ENCODE results near the gene ENPEP. TPM values are rescaled to one million over a fixed set of nuclear protein-coding genes. Genes with fewer than 3 reads are reported as not detected.

Gene ENPEP
- total RNA-seq, 1 experiment from 2014 or later = 0.33 TPM

DNA sequence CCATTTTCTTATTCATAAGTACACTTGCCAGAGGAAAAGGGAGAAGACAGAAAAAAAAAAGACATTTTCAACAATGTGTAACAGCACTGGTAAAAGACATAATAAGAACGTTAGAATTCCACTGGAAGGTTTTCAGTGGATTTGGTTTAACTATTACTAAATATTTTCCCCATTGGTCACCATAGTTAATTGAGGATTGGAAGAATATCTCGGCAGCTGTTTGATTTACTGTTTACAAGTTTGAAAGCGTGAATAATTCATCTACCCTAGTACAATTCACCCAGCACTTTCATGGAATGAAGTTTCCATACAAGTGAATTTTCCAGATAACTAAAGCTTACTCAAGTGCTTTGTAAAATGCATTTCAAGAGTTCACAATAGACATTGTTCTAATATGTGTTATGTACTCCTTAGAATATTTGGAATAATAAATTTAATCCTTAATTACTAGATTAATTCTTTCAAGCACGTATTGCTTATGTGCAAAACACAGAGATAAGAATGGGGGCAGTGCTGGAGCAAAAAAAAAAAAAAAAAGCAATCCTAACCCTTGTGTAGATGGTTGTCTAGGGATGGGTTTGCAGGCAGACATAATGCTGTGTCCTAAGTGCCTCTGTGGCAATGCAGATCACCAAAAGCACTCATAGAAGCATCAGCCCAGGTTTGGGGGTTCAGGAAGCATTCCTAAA is 57.1 kb downstream of the ENPEP start:
- Mint-ChIP-seq H3K4me3 (no peak overlapping the region), H3K36me3 (peaks cover 4% of the 10 kb centered on the region; the same call in 1 of the 2 replicates), H3K4me1 (peaks cover 10% of the 10 kb centered on the region), H3K9me3 (peaks cover 9% of the 10 kb centered on the region), H3K27me3 (ENCODE audit: low read depth) (no peaks in the 10 kb centered on the region), H3K27ac (no peak overlapping the region)
- CTCF ChIA-PET = no interaction called here
- DNase-seq (ENCODE audit: low spot score) (no peak), ATAC-seq (no peak)
- TF ChIP-seq ZNF121 (CRISPR knock-in tag; IDR thresholded peaks at IDR 0.05) = no peak
- TF ChIP-seq, protein P1, sequence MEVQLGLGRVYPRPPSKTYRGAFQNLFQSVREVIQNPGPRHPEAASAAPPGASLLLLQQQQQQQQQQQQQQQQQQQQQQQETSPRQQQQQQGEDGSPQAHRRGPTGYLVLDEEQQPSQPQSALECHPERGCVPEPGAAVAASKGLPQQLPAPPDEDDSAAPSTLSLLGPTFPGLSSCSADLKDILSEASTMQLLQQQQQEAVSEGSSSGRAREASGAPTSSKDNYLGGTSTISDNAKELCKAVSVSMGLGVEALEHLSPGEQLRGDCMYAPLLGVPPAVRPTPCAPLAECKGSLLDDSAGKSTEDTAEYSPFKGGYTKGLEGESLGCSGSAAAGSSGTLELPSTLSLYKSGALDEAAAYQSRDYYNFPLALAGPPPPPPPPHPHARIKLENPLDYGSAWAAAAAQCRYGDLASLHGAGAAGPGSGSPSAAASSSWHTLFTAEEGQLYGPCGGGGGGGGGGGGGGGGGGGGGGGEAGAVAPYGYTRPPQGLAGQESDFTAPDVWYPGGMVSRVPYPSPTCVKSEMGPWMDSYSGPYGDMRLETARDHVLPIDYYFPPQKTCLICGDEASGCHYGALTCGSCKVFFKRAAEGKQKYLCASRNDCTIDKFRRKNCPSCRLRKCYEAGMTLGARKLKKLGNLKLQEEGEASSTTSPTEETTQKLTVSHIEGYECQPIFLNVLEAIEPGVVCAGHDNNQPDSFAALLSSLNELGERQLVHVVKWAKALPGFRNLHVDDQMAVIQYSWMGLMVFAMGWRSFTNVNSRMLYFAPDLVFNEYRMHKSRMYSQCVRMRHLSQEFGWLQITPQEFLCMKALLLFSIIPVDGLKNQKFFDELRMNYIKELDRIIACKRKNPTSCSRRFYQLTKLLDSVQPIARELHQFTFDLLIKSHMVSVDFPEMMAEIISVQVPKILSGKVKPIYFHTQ (CRISPR knock-in tag; IDR thresholded peaks at IDR 0.05) = no peak
- TF ChIP-seq GRHL2 (CRISPR knock-in tag; IDR thresholded peaks at IDR 0.05; ENCODE audit: insufficient replicate concordance, severe bottlenecking) = no peak
- TF ChIP-seq MXD4 (CRISPR knock-in tag; IDR thresholded peaks at IDR 0.05; ENCODE audit: borderline replicate concordance) = no peak
- TF ChIP-seq, protein P2, sequence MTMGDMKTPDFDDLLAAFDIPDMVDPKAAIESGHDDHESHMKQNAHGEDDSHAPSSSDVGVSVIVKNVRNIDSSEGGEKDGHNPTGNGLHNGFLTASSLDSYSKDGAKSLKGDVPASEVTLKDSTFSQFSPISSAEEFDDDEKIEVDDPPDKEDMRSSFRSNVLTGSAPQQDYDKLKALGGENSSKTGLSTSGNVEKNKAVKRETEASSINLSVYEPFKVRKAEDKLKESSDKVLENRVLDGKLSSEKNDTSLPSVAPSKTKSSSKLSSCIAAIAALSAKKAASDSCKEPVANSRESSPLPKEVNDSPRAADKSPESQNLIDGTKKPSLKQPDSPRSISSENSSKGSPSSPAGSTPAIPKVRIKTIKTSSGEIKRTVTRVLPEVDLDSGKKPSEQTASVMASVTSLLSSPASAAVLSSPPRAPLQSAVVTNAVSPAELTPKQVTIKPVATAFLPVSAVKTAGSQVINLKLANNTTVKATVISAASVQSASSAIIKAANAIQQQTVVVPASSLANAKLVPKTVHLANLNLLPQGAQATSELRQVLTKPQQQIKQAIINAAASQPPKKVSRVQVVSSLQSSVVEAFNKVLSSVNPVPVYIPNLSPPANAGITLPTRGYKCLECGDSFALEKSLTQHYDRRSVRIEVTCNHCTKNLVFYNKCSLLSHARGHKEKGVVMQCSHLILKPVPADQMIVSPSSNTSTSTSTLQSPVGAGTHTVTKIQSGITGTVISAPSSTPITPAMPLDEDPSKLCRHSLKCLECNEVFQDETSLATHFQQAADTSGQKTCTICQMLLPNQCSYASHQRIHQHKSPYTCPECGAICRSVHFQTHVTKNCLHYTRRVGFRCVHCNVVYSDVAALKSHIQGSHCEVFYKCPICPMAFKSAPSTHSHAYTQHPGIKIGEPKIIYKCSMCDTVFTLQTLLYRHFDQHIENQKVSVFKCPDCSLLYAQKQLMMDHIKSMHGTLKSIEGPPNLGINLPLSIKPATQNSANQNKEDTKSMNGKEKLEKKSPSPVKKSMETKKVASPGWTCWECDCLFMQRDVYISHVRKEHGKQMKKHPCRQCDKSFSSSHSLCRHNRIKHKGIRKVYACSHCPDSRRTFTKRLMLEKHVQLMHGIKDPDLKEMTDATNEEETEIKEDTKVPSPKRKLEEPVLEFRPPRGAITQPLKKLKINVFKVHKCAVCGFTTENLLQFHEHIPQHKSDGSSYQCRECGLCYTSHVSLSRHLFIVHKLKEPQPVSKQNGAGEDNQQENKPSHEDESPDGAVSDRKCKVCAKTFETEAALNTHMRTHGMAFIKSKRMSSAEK (CRISPR knock-in tag; IDR thresholded peaks at IDR 0.05; ENCODE audit: borderline replicate concordance) = no peak
- TF ChIP-seq, protein P3, sequence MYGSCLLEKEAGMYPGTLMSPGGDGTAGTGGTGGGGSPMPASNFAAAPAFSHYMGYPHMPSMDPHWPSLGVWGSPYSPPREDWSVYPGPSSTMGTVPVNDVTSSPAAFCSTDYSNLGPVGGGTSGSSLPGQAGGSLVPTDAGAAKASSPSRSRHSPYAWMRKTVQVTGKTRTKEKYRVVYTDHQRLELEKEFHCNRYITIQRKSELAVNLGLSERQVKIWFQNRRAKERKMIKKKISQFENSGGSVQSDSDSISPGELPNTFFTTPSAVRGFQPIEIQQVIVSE (CRISPR knock-in tag; IDR thresholded peaks at IDR 0.05; ENCODE audit: borderline replicate concordance) = no peak
- TF ChIP-seq, protein P4, sequence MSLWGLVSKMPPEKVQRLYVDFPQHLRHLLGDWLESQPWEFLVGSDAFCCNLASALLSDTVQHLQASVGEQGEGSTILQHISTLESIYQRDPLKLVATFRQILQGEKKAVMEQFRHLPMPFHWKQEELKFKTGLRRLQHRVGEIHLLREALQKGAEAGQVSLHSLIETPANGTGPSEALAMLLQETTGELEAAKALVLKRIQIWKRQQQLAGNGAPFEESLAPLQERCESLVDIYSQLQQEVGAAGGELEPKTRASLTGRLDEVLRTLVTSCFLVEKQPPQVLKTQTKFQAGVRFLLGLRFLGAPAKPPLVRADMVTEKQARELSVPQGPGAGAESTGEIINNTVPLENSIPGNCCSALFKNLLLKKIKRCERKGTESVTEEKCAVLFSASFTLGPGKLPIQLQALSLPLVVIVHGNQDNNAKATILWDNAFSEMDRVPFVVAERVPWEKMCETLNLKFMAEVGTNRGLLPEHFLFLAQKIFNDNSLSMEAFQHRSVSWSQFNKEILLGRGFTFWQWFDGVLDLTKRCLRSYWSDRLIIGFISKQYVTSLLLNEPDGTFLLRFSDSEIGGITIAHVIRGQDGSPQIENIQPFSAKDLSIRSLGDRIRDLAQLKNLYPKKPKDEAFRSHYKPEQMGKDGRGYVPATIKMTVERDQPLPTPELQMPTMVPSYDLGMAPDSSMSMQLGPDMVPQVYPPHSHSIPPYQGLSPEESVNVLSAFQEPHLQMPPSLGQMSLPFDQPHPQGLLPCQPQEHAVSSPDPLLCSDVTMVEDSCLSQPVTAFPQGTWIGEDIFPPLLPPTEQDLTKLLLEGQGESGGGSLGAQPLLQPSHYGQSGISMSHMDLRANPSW (CRISPR knock-in tag; conservative IDR thresholded peaks at IDR 0.05; ENCODE audit: low read depth) = no peak
- no peak for TF ChIP-seq ELF4 (CRISPR knock-in tag; IDR thresholded peaks at IDR 0.05; ENCODE audit: low read depth)
- no peak for TF ChIP-seq KAT7 (CRISPR knock-in tag; IDR thresholded peaks at IDR 0.05; ENCODE audit: borderline replicate concordance)
- TF ChIP-seq, protein P5, sequence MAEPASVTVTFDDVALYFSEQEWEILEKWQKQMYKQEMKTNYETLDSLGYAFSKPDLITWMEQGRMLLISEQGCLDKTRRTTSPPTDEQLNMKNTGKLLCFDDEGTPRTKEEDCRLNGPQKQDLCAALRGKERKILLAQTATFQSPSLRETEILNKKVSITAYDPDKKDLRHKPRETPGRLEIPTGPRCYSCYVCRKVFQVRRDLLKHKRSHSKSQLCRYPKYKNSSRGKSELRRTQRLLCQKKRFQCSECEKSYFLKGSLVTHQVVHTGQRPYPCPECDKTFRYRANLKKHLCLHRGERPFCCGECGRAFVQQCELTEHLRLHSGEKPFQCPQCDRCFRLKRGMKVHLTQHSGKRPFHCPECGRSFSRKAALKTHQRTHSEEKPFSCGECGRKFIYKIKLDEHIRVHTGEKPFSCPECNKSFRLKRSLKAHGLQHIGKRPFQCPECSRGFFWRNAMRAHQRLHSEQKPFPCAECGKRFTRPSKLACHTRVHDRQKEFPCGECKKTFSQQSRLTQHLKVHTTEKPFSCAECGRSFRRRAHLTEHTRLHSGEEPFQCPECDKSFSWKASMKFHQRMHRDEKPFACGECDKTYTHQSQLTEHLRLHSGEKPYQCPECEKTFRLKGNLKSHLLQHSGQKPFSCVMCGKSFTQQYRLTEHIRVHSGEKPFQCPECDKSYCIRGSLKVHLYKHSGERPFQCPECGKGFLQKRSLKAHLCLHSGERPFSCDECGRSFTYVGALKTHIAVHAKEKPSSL (CRISPR knock-in tag; conservative IDR thresholded peaks at IDR 0.05) = no peak
- no peak for TF ChIP-seq NFE2L1 (CRISPR knock-in tag; IDR thresholded peaks at IDR 0.05)
- TF ChIP-seq NFATC4 (CRISPR knock-in tag; IDR thresholded peaks at IDR 0.05) = no peak
- TF ChIP-seq ZNF263 (CRISPR knock-in tag; IDR thresholded peaks at IDR 0.05; ENCODE audit: low read depth) = no peak
- no peak for TF ChIP-seq ZNF416 (CRISPR knock-in tag; IDR thresholded peaks at IDR 0.05)
- TF ChIP-seq IRF2 (CRISPR knock-in tag; IDR thresholded peaks at IDR 0.05; ENCODE audit: borderline replicate concordance, low read depth) = no peak
- TF ChIP-seq SOX15 (CRISPR knock-in tag; IDR thresholded peaks at IDR 0.05) = no peak
- TF ChIP-seq, protein P6, sequence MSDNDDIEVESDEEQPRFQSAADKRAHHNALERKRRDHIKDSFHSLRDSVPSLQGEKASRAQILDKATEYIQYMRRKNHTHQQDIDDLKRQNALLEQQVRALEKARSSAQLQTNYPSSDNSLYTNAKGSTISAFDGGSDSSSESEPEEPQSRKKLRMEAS (CRISPR knock-in tag; IDR thresholded peaks at IDR 0.05) = no peak
- POLR2A ChIA-PET = no interaction called here

All from WTC11 (cell line).